ENCODE measurements around the gene KCNN3. TPM values are rescaled to one million over a fixed set of nuclear protein-coding genes. Genes with fewer than 3 reads are reported as not detected.

The KCNN3 gene
- total RNA-seq, 3 donors from 2014 or later (not counting 1 experiment from before 2014, with no cell fraction given): 0.05 to 0.95 TPM; not detected in 1

DNA sequence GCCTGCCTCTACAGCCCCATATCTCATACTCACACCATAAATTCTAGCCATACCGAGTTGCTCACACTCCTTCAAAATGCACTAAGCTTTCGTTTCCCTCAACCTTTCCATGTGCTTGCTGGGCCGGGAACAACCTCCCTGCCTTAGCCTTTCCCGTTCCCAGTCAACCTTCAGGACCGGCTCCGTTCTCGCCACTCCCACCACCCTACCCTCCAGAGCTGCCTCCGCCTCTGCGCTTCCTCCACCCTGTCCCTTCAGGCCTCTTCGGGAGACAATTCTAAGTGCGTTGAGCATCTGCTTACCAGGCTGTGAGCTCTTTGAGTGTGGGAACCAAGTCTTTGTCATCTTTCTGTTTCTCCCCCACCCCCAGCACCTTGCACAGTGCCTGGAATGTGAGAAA, 31.6 kb downstream of the KCNN3 start:
- H3K36me3 Mint-ChIP-seq: no peaks in the 10 kb centered on the region
- Histone ChIP-seq H3K4me3 (ENCODE audit: low read length) (no peak overlapping the region), H3K9me3 (ENCODE audit: control insufficient read depth, insufficient read depth, low read length) (no peaks in the 10 kb centered on the region), H3K27me3 (ENCODE audit: control insufficient read depth, insufficient read depth, low read length) (no peaks in the 10 kb centered on the region), H3K27ac (ENCODE audit: low read length) (no peak overlapping the region), H3K36me3 (ENCODE audit: control insufficient read depth, insufficient read depth, low read length) (no peaks in the 10 kb centered on the region), H3K4me1 (ENCODE audit: control insufficient read depth, insufficient read depth, low read length) (no peaks in the 10 kb centered on the region)
- H3K4me3 Mint-ChIP-seq: no peak overlapping the region
- DNase-seq (no peak), ATAC-seq (no peak)
- peaks cover 3 to 7% of the 10 kb centered on the region in 2 donors for H3K27me3 Mint-ChIP-seq (ENCODE audit: low read depth in 2 of 2)
- no peaks in the 10 kb centered on the region for H3K4me1 Mint-ChIP-seq
- intact Hi-C loops (cut with micrococcal nuclease): no loop called here
- 93% methylated on average over 11 of the region's 11 CpGs for WGBS (ENCODE audit: insufficient coverage)
- H3K9me3 Mint-ChIP-seq: no peaks in the 10 kb centered on the region
- H3K27ac Mint-ChIP-seq: no peak overlapping the region
- TF ChIP-seq, protein P1, sequence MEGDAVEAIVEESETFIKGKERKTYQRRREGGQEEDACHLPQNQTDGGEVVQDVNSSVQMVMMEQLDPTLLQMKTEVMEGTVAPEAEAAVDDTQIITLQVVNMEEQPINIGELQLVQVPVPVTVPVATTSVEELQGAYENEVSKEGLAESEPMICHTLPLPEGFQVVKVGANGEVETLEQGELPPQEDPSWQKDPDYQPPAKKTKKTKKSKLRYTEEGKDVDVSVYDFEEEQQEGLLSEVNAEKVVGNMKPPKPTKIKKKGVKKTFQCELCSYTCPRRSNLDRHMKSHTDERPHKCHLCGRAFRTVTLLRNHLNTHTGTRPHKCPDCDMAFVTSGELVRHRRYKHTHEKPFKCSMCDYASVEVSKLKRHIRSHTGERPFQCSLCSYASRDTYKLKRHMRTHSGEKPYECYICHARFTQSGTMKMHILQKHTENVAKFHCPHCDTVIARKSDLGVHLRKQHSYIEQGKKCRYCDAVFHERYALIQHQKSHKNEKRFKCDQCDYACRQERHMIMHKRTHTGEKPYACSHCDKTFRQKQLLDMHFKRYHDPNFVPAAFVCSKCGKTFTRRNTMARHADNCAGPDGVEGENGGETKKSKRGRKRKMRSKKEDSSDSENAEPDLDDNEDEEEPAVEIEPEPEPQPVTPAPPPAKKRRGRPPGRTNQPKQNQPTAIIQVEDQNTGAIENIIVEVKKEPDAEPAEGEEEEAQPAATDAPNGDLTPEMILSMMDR (IDR thresholded peaks at IDR 0.05): no peak

GRCh38 chr1:154837672-154838171, 32.4 kb downstream of the KCNN3 start:
- WGBS (ENCODE audit: insufficient coverage): 63% methylated on average over 13 of the region's 13 CpGs
- no peak for ATAC-seq

GRCh38 chr1:154837034-154837671, 32.9 kb downstream of the KCNN3 start:
- WGBS (ENCODE audit: insufficient coverage): 87% methylated on average over 13 of the region's 13 CpGs
- TF ChIP-seq, protein P1 (IDR thresholded peaks at IDR 0.05): no peak
- Histone ChIP-seq H3K27me3 (ENCODE audit: control insufficient read depth, insufficient read depth, low read length) (no peaks in the 10 kb centered on the region), H3K4me3 (ENCODE audit: low read length) (no peak overlapping the region), H3K9me3 (ENCODE audit: control insufficient read depth, insufficient read depth, low read length) (no peaks in the 10 kb centered on the region), H3K36me3 (ENCODE audit: control insufficient read depth, insufficient read depth, low read length) (no peaks in the 10 kb centered on the region), H3K4me1 (ENCODE audit: control insufficient read depth, insufficient read depth, low read length) (no peaks in the 10 kb centered on the region), H3K27ac (ENCODE audit: low read length) (no peak overlapping the region)
- Mint-ChIP-seq H3K9me3 (no peaks in the 10 kb centered on the region), H3K36me3 (no peaks in the 10 kb centered on the region), H3K27me3 (ENCODE audit: low read depth in 2 of 2) (peaks cover 3 to 7% of the 10 kb centered on the region in 2 donors), H3K4me3 (no peak overlapping the region), H3K27ac (no peak overlapping the region), H3K4me1 (no peaks in the 10 kb centered on the region)
- intact Hi-C loops (cut with micrococcal nuclease): no loop called here
- ATAC-seq: no peak
- no peak for DNase-seq

More at GRCh38 chr1:154837672-154838171, 32.4 kb downstream of the KCNN3 start:
- H3K4me3 ChIP-seq (ENCODE audit: low read length): no peak overlapping the region
- H3K27ac ChIP-seq (ENCODE audit: low read length): no peak overlapping the region
- no peaks in the 10 kb centered on the region for H3K36me3 Mint-ChIP-seq
- no peaks in the 10 kb centered on the region for H3K36me3 ChIP-seq (ENCODE audit: control insufficient read depth, insufficient read depth, low read length)
- TF ChIP-seq, protein P1 (IDR thresholded peaks at IDR 0.05): no peak
- no peaks in the 10 kb centered on the region for H3K9me3 ChIP-seq (ENCODE audit: control insufficient read depth, insufficient read depth, low read length)
- H3K27ac Mint-ChIP-seq: no peak overlapping the region
- DNase-seq: no peak
- H3K27me3 ChIP-seq (ENCODE audit: control insufficient read depth, insufficient read depth, low read length): no peaks in the 10 kb centered on the region
- no peaks in the 10 kb centered on the region for H3K9me3 Mint-ChIP-seq
- intact Hi-C loops (cut with micrococcal nuclease): no loop called here
- H3K4me1 ChIP-seq (ENCODE audit: control insufficient read depth, insufficient read depth, low read length): no peaks in the 10 kb centered on the region
- H3K27me3 Mint-ChIP-seq (ENCODE audit: low read depth in 2 of 2): peaks cover 3 to 7% of the 10 kb centered on the region in 2 donors
- no peaks in the 10 kb centered on the region for H3K4me1 Mint-ChIP-seq
- H3K4me3 Mint-ChIP-seq: no peak overlapping the region
